Left colon (tissue), 2 donors: ENCODE measurements around the gene PRDM15. TPM values are rescaled to one million over a fixed set of nuclear protein-coding genes. Genes with fewer than 3 reads are reported as not detected.

Experiments used
- ATAC-seq: fragments of 200-7000 bp; cut with Tn5 transposase; one replicate; pipeline ENCODE4 v1.9.1; 2020; ENCODE audit warnings: mild to moderate bottlenecking, moderate library complexity
- DNase-seq, 2 donors: peaks; one replicate each; pipeline ENCODE4 v3.0.0-alpha.2; 2020
- intact Hi-C, 2 donors: fragments of 100-400 bp; cut with DNase I in 1 of 2; cut with micrococcal nuclease in 1 of 2; formaldehyde crosslinking; loops; one replicate each; pipeline versions ENCODE4 v1.11.2 to v1.14.0; 2022; cut with DNase I, micrococcal nuclease
- total RNA-seq, 2 donors: library from RNA; stranded (reverse); fragmentation: NEBNext Ultra II Directional; extraction: Animal tissue kit (Norgen Biotek cat#: 25700); gene quantifications; one replicate each; pipeline ENCODE4 v1.2.1, GENCODE V29; 2021
- donor health status: DM: no; HTN: no; CAD: no.
- donor health status: DM: yes; HTN: yes; CAD: no.

The PRDM15 gene
- total RNA-seq, 2 donors from 2014 or later: 5.1 to 7.8 TPM

- intact Hi-C loops: loop anchor here in 1 of 2 donors (5.0 kb wide), 1 partner anchor 298 kb away; no protein-coding TSS in a partner anchor
- DNase-seq (no peak), ATAC-seq (no peak)
These were observed 59.8 kb downstream of the PRDM15 start for GRCh38 chr21:41819236-41819855.

- DNase-seq: no peak
- ATAC-seq: no peak
- intact Hi-C loops: loop anchor here in 1 of 2 donors (5.0 kb wide), 1 partner anchor 299 kb away; no protein-coding TSS in a partner anchor
These were observed 61.0 kb downstream of the PRDM15 start for GRCh38 chr21:41817877-41818855.

GRCh38 chr21:41817228-41817627 is 61.9 kb downstream of the PRDM15 start:
- intact Hi-C loops: loop anchor here in 1 of 2 donors (5.0 kb wide), 1 partner anchor 300 kb away; no protein-coding TSS in a partner anchor
- DNase-seq: peak in 1 of 2 donors; percentile 70
- ATAC-seq: peak; percentile 92

- ATAC-seq (peak; percentile 92), DNase-seq (peak; percentile 62 to 67)
- intact Hi-C loops: loop anchor here in 1 of 2 donors (5.0 kb wide), 1 partner anchor 301 kb away; no protein-coding TSS in a partner anchor
These were observed 62.5 kb downstream of the PRDM15 start for GRCh38 chr21:41816583-41817165.

GRCh38 chr21:41815652-41816582 is 63.2 kb downstream of the PRDM15 start:
- ATAC-seq (no peak), DNase-seq (no peak)
- intact Hi-C loops: loop anchor here in 1 of 2 donors (5.0 kb wide), 1 partner anchor 301 kb away; no protein-coding TSS in a partner anchor

- intact Hi-C loops: loop anchor here in 1 of 2 donors (5.0 kb wide), 1 partner anchor 309 kb away; no protein-coding TSS in a partner anchor
- ATAC-seq (no peak), DNase-seq (no peak)
These were observed 65.9 kb downstream of the PRDM15 start for GRCh38 chr21:41813226-41813625.

- intact Hi-C loops: loop anchor here in 1 of 2 donors (5.0 kb wide), 1 partner anchor 310 kb away; no protein-coding TSS in a partner anchor
- ATAC-seq: no peak
- DNase-seq: no peak
These were observed 66.5 kb downstream of the PRDM15 start for GRCh38 chr21:41812679-41813078.

- DNase-seq: no peak
- no peak for ATAC-seq
- intact Hi-C loops: loop anchor here in 1 of 2 donors (5.0 kb wide), 1 partner anchor 312 kb away; no protein-coding TSS in a partner anchor
These were observed 68.6 kb downstream of the PRDM15 start for GRCh38 chr21:41810597-41810932.

GRCh38 chr21:41809891-41810596 is 69.1 kb downstream of the PRDM15 start:
- no peak for DNase-seq
- ATAC-seq: no peak
- intact Hi-C loops: loop anchor here in 1 of 2 donors (5.0 kb wide), 1 partner anchor 312 kb away; no protein-coding TSS in a partner anchor

- ATAC-seq (no peak), DNase-seq (no peak)
- intact Hi-C loops: no loop called here
These were observed 70.3 kb downstream of the PRDM15 start for GRCh38 chr21:41808846-41809245.

- DNase-seq (no peak), ATAC-seq (no peak)
- intact Hi-C loops: no loop called here
These were observed 71.0 kb downstream of the PRDM15 start for GRCh38 chr21:41808094-41808493.

- no peak for ATAC-seq
- no peak for DNase-seq
- intact Hi-C loops: no loop called here
These were observed 72.4 kb downstream of the PRDM15 start for GRCh38 chr21:41806773-41807172.

GRCh38 chr21:41805643-41806042 is 73.5 kb downstream of the PRDM15 start:
- no peak for DNase-seq
- no peak for ATAC-seq
- intact Hi-C loops: no loop called here

GRCh38 chr21:41805038-41805437 is 74.1 kb downstream of the PRDM15 start:
- no peak for DNase-seq
- intact Hi-C loops: no loop called here
- ATAC-seq: no peak

GRCh38 chr21:41804381-41804780 is 74.8 kb downstream of the PRDM15 start:
- intact Hi-C loops: no loop called here
- no peak for DNase-seq
- ATAC-seq: no peak

- DNase-seq (no peak), ATAC-seq (no peak)
- intact Hi-C loops: no loop called here
These were observed 75.8 kb downstream of the PRDM15 start for GRCh38 chr21:41803316-41803715.

GRCh38 chr21:41802684-41803083 is 76.5 kb downstream of the PRDM15 start:
- intact Hi-C loops: no loop called here
- ATAC-seq (no peak), DNase-seq (peak; percentile 51 to 52)
